Dendritic cell treated with granulocyte-macrophage colony-stimulating factor and Interleukin-4, amounts not matched to agents 40 ng/mL and 50 ng/mL, for 4 days (primary cell): ENCODE results near the gene ERGIC1.
A peak's percentile ranks its signal among the peaks of the same experiment; 100 is the strongest.

Source experiments
- H3K27ac Mint-ChIP-seq: one replicate; pipeline ENCODE4 v1.8.0; 2022; ENCODE audit warnings: mild to moderate bottlenecking, mixed read lengths
- H3K27me3 Mint-ChIP-seq: one replicate; pipeline ENCODE4 v1.8.0; 2022; ENCODE audit warnings: mild to moderate bottlenecking, mixed read lengths
- H3K36me3 Mint-ChIP-seq: one replicate; pipeline ENCODE4 v1.8.0; 2022; ENCODE audit warnings: low read depth, mixed read lengths
- H3K4me1 Mint-ChIP-seq: one replicate; pipeline ENCODE4 v1.8.0; 2022; ENCODE audit warnings: low read depth, mixed read lengths
- H3K4me3 Mint-ChIP-seq: one replicate; pipeline ENCODE4 v1.8.0; 2022; ENCODE audit warnings: mild to moderate bottlenecking, moderate library complexity, mixed read lengths
- H3K9me3 Mint-ChIP-seq: one replicate; pipeline ENCODE4 v1.8.0; 2022; ENCODE audit warnings: mixed read lengths
- intact Hi-C: fragments of 100-400 bp; cut with micrococcal nuclease; formaldehyde crosslinking; loops from one replicate; pipeline ENCODE4 v1.15.0; 2022

ERGIC1 gene

DNA sequence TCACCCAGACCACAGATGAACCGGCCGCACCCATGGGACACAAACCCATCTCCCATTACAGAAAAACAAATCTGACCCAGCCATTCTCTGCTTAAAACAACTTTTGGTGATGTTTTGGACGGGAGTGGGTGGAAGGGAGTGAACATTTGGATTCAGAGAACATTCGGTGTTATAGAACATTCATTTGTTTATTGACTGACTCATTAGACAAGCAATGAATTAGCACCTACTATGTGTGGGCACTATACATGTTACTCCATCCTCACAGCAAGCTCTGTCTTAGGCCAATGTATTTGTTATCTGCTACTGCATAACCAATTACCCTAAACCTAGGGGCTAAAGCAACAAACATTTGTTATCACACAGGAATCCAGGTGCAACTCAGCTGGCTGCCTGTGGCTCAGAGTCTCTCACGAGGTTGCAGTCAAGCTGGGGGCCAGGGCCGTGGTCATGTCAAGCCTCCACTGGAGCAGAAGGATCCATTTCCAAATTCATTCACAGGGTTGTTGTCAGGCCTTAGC lies 5.1 kb upstream of the ERGIC1 start:
- H3K27ac Mint-ChIP-seq: peak overlapping the region; percentile 62
- H3K9me3 Mint-ChIP-seq: peaks cover 17% of the 10 kb centered on the region
- peaks cover 44% of the 10 kb centered on the region for H3K4me1 Mint-ChIP-seq
- H3K4me3 Mint-ChIP-seq: no peak overlapping the region
- no peaks in the 10 kb centered on the region for H3K27me3 Mint-ChIP-seq
- peaks cover 11% of the 10 kb centered on the region for H3K36me3 Mint-ChIP-seq
- intact Hi-C loops: no loop called here

DNA sequence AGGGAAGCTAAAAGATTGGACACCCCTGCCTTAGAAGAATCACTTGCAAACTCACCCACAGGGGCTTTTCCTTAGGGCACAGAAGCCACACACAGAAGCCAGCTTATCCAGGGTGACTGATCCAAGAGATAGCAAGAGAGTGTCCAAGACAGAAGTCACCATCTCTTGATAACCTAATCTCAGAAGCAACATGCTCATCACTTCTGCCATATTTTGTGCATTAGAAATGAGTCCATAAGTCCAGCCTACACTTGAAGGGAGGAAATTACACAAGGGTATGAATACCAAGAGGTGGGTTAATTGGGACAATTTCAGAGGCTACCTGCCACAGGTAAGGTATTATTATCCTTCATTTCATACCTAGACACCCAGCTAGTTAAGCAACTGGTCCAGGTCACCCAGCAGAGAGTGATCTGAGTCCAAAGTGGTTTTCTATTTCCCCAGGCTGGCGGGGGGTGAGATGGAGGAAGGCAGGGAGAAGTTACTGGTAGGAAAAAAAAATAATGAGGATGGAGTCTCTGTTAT lies 3.7 kb upstream of the ERGIC1 start:
- Mint-ChIP-seq H3K9me3 (peaks cover 15% of the 10 kb centered on the region), H3K4me1 (peaks cover 53% of the 10 kb centered on the region), H3K4me3 (no peak overlapping the region), H3K27ac (no peak overlapping the region), H3K36me3 (peaks cover 8% of the 10 kb centered on the region), H3K27me3 (no peaks in the 10 kb centered on the region)
- intact Hi-C loops: no loop called here

DNA sequence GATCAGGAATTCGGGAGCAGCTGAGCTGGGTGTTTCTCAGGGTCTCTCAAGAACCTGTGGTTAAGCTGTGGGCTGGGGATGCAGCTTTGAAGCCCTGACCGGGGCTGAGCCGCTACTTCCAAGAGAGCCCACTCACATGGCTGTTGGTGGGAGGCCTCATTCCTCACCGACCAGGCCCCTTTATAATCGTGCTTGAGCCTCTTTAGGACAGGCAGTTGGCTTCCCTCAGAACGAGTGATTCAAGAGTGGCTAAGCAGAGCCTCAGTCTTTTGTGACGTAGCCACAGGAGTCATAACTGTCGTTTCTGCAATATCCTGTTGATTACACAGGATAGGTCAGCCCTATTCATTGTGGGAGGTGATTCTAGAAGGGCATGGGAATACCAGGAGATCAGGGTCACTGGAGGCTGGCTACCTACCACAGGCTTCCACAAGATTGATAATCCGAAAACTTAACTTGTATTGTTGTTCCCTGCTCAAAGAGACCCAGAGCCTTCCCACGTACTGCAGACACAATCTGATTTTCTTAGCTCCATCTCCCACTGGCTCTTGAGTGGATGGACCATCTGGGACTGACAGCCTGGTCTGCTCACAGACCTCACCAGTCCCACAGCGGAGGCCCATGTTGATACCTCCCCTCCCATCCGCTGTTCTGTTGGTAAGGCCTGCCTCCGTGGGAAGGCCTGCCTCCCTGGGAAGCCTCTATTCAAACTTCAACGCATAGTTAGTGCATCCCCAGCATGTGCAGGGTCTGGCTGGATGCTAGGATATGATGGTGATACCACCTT lies 3.0 kb upstream of the ERGIC1 start:
- Mint-ChIP-seq H3K27me3 (no peaks in the 10 kb centered on the region), H3K9me3 (peaks cover 7% of the 10 kb centered on the region), H3K36me3 (peaks cover under 1% of the 10 kb centered on the region), H3K4me3 (no peak overlapping the region), H3K27ac (no peak overlapping the region), H3K4me1 (peaks cover 60% of the 10 kb centered on the region)
- intact Hi-C loops: no loop called here

DNA sequence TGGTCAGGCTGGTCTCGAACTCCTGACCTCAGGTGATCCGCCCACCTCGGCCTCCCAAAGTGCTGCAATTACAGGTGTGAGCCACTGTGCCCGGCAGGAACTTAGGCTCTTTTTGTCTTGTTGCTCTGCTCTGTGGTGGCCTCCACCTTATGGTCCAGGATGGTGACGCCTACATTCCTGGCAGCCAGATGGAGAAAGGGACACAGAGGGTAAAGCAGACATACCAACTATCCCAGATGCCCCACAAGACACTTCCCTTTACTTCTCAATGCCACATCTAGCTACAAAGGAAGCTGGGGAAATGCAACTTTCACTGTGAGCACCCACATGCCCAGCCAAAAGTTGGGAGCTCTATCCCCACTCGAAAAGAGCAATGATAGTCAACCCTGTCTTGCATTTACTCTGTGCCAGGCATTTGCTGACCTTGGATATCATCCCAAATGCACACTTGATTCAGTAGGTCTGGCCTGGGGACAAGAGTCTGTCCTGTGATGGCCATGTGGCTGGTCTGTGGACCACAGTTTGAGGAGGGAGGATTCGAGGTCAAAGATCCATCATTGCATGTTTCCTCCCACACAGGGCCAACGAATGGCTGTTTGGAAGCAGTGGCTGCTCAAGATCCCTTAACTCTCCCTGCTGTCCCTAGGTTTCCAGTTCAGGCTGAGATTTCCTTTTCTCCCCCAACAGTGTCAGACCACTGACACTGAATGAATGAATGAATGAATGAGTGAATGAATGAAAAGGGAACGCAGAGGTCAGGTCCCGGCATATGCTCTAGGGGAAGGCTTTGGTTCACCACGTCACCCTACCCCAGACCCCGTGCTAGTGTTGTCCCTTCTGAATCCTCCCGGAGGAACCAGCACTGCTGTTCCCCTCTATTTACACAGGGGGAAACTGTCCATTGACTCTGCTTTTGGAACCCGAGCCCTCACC lies 1.4 kb upstream of the ERGIC1 start:
- Mint-ChIP-seq H3K4me3 (no peak overlapping the region), H3K9me3 (no peaks in the 10 kb centered on the region), H3K36me3 (peaks cover 9% of the 10 kb centered on the region), H3K27me3 (no peaks in the 10 kb centered on the region), H3K27ac (peak overlapping the region; percentile 89), H3K4me1 (peaks cover 74% of the 10 kb centered on the region)
- intact Hi-C loops: no loop called here

DNA sequence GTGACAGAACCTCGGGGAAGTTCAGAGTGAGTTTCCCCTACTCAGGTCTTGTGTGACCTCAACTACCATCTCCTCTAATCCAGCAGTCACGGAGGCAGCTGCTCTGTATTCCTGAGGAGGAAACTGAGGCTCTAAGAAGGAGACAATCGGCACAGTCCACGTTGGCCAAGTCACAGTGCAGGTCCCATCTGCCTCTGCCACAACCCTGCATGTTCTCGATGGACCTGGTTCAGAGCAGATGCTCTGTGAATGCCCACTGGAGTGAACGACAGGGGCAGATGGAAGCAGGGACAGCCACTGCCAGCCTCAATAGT lies 722 bp upstream of the ERGIC1 start:
- intact Hi-C loops: no loop called here
- H3K9me3 Mint-ChIP-seq: no peaks in the 10 kb centered on the region
- H3K4me3 Mint-ChIP-seq: no peak overlapping the region
- peaks cover 9% of the 10 kb centered on the region for H3K36me3 Mint-ChIP-seq
- H3K27ac Mint-ChIP-seq: peak overlapping the region; percentile 89
- H3K4me1 Mint-ChIP-seq: peaks cover 72% of the 10 kb centered on the region
- no peaks in the 10 kb centered on the region for H3K27me3 Mint-ChIP-seq

DNA sequence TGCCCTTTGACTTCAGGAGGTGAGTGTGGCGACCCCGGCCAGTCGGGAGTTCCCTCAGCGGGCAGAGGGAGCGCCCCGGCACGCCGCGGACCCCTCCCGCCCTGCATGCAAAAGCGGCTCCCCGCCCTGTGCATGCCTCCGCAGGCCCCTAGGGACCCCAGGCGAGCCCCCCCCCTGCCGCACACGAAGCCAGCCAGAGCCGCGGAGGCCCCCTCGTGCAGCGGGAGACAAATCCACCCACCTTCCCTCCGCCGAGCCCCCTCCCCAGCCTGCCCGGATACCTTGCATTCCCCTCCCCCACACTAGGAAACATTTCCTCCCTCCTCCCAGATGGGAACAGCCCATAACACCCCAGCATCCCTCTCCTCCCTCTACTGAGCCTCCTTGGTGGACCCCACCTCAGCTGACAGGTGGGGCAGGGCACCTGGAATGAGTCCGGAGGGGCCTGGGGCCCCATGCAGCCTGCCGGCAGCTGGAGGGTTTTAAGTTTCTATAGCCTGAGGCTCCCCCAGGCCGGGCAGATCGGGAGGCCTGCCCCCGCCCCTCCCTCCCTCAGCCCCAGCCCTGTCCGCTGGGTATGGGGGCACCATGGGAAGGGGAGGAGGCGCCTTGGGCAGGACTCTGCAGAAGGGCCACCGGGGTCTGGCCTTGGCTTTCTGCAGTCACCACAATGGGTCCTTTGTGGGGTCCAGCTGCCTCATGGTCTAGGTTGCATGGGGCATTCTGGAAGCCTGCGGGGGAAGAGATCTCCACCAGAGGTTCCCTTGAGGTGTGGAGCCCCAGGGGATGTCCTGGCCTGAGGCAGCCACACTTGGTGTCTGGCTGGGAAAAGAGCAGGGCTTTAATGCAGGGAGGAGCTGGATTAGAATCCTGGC lies 601 bp downstream of the ERGIC1 start:
- Mint-ChIP-seq H3K4me1 (peaks cover 69% of the 10 kb centered on the region), H3K27ac (peak overlapping the region; percentile 89), H3K9me3 (no peaks in the 10 kb centered on the region), H3K36me3 (peaks cover 9% of the 10 kb centered on the region), H3K4me3 (peak overlapping the region; percentile 83), H3K27me3 (no peaks in the 10 kb centered on the region)
- intact Hi-C loops: loop anchor here (5.0 kb wide), 1 partner anchor 38 kb away; no protein-coding TSS in a partner anchor

DNA sequence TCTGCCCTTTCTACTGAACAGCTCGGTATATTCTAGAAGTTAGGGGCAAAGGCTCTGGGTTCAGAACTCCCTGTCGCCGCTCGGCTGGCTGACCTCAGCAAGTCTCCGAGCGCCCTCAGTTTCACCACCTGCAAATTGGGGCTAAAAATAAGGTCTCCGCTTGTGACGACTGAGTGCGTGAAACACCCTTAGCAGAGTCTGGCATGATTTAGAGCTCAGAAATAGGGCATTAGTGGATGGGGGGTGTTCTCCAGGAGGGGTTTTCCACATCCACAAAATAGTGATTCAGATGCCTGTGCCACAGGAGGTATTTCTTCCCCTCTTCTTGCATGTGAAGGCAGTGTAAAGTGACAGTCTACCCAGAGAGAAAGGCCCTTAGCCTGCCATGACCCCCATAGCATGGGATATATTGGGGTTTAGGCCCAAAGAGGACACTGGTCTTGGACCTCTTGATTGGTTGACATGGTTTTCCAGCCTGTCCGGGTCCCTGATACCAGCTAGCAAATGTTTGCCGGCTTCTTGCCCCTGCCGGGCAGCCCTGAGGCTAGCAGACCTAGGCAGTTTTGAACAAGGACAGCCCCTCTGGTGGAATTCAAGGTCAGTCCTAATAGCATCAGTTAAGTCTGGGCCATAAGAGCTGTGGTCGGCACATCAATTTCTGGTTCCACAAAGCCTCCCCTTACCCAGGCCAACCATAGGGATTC lies 1.4 kb downstream of the ERGIC1 start:
- H3K36me3 Mint-ChIP-seq: peaks cover 15% of the 10 kb centered on the region
- peaks cover 67% of the 10 kb centered on the region for H3K4me1 Mint-ChIP-seq
- H3K9me3 Mint-ChIP-seq: no peaks in the 10 kb centered on the region

DNA sequence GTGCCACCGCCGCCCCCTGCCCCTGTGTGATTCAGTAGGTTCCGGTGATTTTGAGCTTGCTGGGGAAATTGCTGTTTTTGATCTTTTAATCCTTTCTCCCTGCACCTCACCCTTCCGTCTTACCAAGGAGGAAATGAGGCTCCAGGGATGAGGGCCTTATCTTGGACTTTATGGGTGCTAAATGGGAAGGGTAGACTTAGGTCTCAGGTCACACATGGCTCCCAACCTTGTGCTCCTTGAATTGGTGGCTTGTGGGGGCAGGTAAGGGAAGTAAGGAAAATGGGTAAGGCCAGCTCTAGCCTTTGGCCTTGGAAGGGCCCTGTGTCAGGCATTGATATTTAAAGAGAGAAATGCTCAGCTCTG lies 1.9 kb downstream of the ERGIC1 start:
- Mint-ChIP-seq H3K36me3 (peaks cover 15% of the 10 kb centered on the region), H3K4me3 (no peak overlapping the region), H3K4me1 (peaks cover 62% of the 10 kb centered on the region), H3K27me3 (no peaks in the 10 kb centered on the region), H3K27ac (peak overlapping the region; percentile 10), H3K9me3 (no peaks in the 10 kb centered on the region)
- intact Hi-C loops: loop anchor here (5.0 kb wide), 1 partner anchor 36 kb away; no protein-coding TSS in a partner anchor

More for the DNA sequence above, 1.4 kb downstream of the ERGIC1 start:
- Mint-ChIP-seq H3K27ac (peak overlapping the region; percentile 89), H3K4me3 (peak overlapping the region; percentile 83), H3K27me3 (no peaks in the 10 kb centered on the region)
- intact Hi-C loops: loop anchor here (5.0 kb wide), 1 partner anchor 37 kb away; no protein-coding TSS in a partner anchor

DNA sequence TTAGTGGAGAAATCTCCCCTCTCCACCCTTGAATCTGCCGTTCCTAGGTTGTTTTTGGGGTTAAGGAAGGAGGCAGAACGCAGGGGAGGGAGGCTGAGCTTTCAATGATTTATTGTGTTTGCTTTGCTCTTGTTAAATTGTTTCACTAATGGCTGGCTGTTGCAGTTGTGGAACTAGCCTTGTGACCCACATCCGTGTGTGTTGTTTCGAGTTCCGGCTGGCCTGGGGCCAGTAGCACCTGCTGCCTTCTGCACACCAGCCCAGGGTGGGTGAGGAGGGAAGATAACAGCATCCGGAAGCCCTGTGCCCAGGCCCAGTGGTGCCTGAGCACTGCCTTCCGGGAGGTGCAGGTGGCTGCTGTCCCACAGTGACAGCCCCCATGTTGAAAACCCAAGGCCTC lies 3.6 kb downstream of the ERGIC1 start:
- intact Hi-C loops: loop anchor here (5.0 kb wide), 1 partner anchor 35 kb away; no protein-coding TSS in a partner anchor
- Mint-ChIP-seq H3K4me1 (peaks cover 51% of the 10 kb centered on the region), H3K9me3 (no peaks in the 10 kb centered on the region), H3K27me3 (no peaks in the 10 kb centered on the region), H3K36me3 (peaks cover 15% of the 10 kb centered on the region), H3K27ac (peak overlapping the region; percentile 63), H3K4me3 (peak overlapping the region; percentile 53)

DNA sequence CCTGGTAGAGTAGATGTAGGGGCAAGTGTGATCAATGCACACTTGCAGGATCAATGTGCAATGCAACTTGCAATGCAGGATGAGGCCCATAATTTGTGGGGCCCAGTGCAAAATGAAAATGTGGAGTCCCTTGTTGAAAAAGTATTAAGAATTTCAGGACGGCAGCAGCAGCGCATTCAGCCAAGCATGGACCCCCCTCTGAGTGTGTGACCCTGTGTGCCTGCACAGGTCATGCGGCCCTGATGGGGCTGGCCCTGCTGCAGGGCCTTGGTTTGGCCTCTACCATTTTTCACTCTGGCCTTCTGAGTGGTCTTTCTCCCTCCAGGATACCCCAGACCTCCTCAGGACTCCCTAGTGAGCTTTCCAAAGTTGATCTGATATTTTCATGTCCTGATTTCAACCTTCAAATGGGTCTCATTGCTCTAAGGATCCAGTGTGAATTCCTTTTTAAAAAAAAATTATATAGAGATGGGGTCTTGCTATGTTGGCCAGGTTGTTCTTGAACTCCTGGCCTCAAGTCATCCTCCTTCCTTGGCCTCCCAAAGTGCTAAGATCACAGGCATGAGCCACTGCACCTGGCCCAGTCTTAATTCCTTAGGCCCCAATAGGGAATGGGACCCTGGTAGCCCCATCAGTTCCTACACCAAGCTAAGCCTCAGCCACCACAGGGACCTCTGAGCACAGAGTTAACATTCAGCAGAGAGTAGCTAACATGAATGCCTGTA lies 4.3 kb downstream of the ERGIC1 start:
- Mint-ChIP-seq H3K36me3 (peaks cover 19% of the 10 kb centered on the region), H3K4me3 (no peak overlapping the region), H3K27ac (peak overlapping the region; percentile 20), H3K27me3 (no peaks in the 10 kb centered on the region), H3K4me1 (peaks cover 44% of the 10 kb centered on the region), H3K9me3 (no peaks in the 10 kb centered on the region)
- intact Hi-C loops: loop anchor here (5.0 kb wide), 1 partner anchor 34 kb away; no protein-coding TSS in a partner anchor

DNA sequence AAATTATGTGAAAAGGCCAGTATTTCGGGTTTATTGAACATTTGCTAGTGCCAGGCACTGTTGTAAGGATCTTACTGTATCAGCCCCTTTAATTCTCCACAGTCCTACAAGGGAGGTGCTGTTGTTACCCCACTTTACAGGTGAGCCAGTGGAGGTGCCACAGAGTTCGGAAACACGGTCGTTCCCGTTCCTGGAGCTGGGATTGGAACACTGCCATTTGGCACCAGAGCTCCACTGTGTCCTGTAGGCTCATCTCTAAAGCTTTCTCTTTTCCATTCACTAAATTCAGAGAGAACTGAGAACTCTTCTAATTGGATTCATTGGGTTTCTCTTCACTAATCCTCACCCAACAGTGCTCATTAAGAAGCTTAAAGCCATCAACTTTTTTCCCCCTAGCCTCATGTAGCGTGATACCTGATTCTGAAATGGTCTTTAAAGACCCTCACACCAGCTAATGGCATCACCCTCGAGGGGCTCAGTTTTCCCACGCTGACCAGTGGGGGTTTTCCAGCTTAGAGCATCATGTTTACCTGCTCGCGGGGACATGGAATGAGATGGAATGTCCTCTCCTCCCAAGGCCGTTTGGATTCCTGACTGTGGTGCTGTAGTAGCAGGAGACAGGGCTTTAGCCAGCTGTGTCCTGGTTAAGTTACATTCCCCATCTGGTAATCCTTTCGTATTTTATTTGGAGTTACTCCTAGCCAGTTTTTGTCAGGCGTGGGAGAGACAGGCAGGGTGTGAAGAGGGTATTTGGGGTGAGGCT lies 5.8 kb downstream of the ERGIC1 start:
- peak overlapping the region; percentile 8 for H3K27ac Mint-ChIP-seq
- no peak overlapping the region for H3K4me3 Mint-ChIP-seq
- peaks cover 42% of the 10 kb centered on the region for H3K4me1 Mint-ChIP-seq
- H3K9me3 Mint-ChIP-seq: no peaks in the 10 kb centered on the region
- H3K36me3 Mint-ChIP-seq: peaks cover 30% of the 10 kb centered on the region
- H3K27me3 Mint-ChIP-seq: no peaks in the 10 kb centered on the region
- intact Hi-C loops: loop anchor here (5.0 kb wide), 1 partner anchor 32 kb away; no protein-coding TSS in a partner anchor
